PC-9 (cell line): ENCODE results near the gene AKAP8. TPM values are rescaled to one million over a fixed set of nuclear protein-coding genes. Genes with fewer than 3 reads are reported as not detected.
A peak's percentile ranks its signal among the peaks of the same experiment; 100 is the strongest.

ENCODE experiments used
- BruUV-seq: library from RNA; stranded (reverse); fragments of 400-500 nt; replicated peaks from 2 replicates; lab custom pipeline; 2021; lab: Mats Ljungman, UMichigan
- CTCF ChIA-PET: fragments of 300-600 bp; sonication (Branson Sonifier 250); formaldehyde crosslinking; loops from one replicate; lab custom pipeline; 2022; ENCODE audit warnings: antibody characterized with exemption; lab: Charles Lee
- POLR2A ChIA-PET: fragments of 300-600 bp; sonication (Branson Sonifier 250); formaldehyde crosslinking; loops from one replicate; lab custom pipeline; 2022; ENCODE audit warnings: antibody characterized with exemption; ENCODE audit not compliant: unreplicated experiment; lab: Charles Lee
- DNase-seq, 2 experiments: peaks; one replicate each; pipeline versions ENCODE4 v3.0.0 to v3.0.0-alpha.2; 2015 to 2022; ENCODE audit warnings: mixed read lengths in 1 of 2
- H2AFZ ChIP-seq: fragments of 200-600 bp; sonication (generic); 2 replicates; pipeline ENCODE4 v1.8.1; 2017; ENCODE audit warnings: antibody characterized with exemption
- H3F3A ChIP-seq: fragments of 200-600 bp; sonication (generic); 2 replicates; pipeline ENCODE4 v1.8.1; 2017; ENCODE audit warnings: antibody characterized with exemption, mild to moderate bottlenecking, low read depth; ENCODE audit not compliant: insufficient read depth
- H3K27ac ChIP-seq: fragments of 200-600 bp; sonication (generic); 2 replicates; pipeline ENCODE4 v1.6.1; 2016; ENCODE audit warnings: mixed run types
- H3K27me3 ChIP-seq: fragments of 200-600 bp; sonication (generic); 2 replicates; pipeline ENCODE4 v1.6.1; 2016; ENCODE audit warnings: low read depth, mixed run types; ENCODE audit not compliant: insufficient read depth
- H3K36me3 ChIP-seq: fragments of 200-600 bp; sonication (generic); 2 replicates; pipeline ENCODE4 v1.6.1; 2016; ENCODE audit warnings: low read depth, mixed run types
- H3K4me1 ChIP-seq: fragments of 200-600 bp; sonication (generic); replicated peaks from 2 replicates; pipeline ENCODE4 v1.6.1; 2016; ENCODE audit warnings: mixed run types; ENCODE audit not compliant: insufficient read depth
- H3K4me2 ChIP-seq: fragments of 200-600 bp; sonication (generic); 2 replicates; pipeline ENCODE4 v1.6.1; 2017; ENCODE audit warnings: mixed run types
- H3K4me3 ChIP-seq: fragments of 200-600 bp; sonication (generic); 2 replicates; pipeline ENCODE4 v1.6.1; 2016; ENCODE audit warnings: mixed run types
- H3K79me2 ChIP-seq: fragments of 200-600 bp; sonication (generic); 2 replicates; pipeline ENCODE4 v1.6.1; 2017; ENCODE audit warnings: low read depth, mixed run types
- H3K9me2 ChIP-seq: fragments of 200-600 bp; sonication (generic); 2 replicates; pipeline ENCODE4 v1.8.1; 2017; ENCODE audit warnings: mild to moderate bottlenecking; ENCODE audit not compliant: insufficient read depth
- H3K9me3 ChIP-seq: fragments of 200-600 bp; sonication (generic); 2 replicates; pipeline ENCODE4 v1.8.1; 2016; ENCODE audit warnings: low read depth; ENCODE audit not compliant: insufficient read depth
- H4K20me1 ChIP-seq: fragments of 200-600 bp; sonication (generic); 2 replicates; pipeline ENCODE4 v1.8.1; 2017; ENCODE audit not compliant: insufficient read depth
- EZH2 ChIP-seq: fragments of 200-600 bp; sonication (generic); IDR thresholded peaks from 2 replicates; pipeline ENCODE4 v1.8.0; 2017; ENCODE audit warnings: antibody characterized with exemption, low read depth
- intact Hi-C: fragments of 100-400 bp; cut with micrococcal nuclease; formaldehyde crosslinking; loops from one replicate; pipeline ENCODE4 v1.10.0; 2022; ENCODE audit not compliant: unreplicated experiment
- total RNA-seq: library from RNA; stranded (reverse); gene quantifications from 2 replicates; pipeline ENCODE4 v1.2.3, GENCODE V29; 2021
- TF ChIP-seq, protein P1 (sequence below): fragments of 200-600 bp; sonication (generic); conservative IDR thresholded peaks from 2 replicates; pipeline ENCODE4 v1.6.1; 2017; ENCODE audit warnings: mixed run types, antibody characterized with exemption, mild to moderate bottlenecking, moderate library complexity

AKAP8 gene
- total RNA-seq, 1 experiment from 2014 or later: 43.4 TPM

DNA sequence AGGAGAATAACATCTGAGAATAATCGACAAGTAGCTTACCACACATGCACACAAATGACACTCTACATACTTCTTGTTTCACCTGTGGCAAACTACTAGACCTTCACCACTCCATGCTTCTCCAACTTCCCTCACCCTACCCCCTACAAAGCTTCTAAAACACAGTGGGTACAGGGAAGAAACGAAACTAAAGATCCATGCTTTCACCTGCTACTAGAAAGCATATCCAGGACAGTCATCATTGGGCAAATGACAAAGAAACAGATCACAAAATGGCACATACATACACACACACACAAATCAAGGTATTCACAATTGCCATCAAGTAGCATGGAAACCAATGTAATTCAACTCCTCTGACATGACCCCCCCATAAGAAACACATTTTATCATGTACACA, 57.8 kb downstream of the AKAP8 start:
- DNase-seq: no peak
- Histone ChIP-seq H4K20me1 (peaks cover 100% of the 10 kb centered on the region), H3K9me3 (no peaks in the 10 kb centered on the region), H3K27me3 (no peaks in the 10 kb centered on the region), H3F3A (peaks cover 55% of the 10 kb centered on the region; the same call in 1 of the 2 replicates), H3K4me2 (peak overlapping the region; percentile 9; the same call in 1 of the 2 replicates), H3K27ac (0 out of 2 replicates have a peak overlapping the region, but pooled peaks have one; percentile 1), H3K36me3 (peaks cover 4% of the 10 kb centered on the region; the same call in 1 of the 2 replicates), H3K9me2 (no peaks in the 10 kb centered on the region), H2AFZ (no peak overlapping the region), H3K79me2 (peaks cover 100% of the 10 kb centered on the region), H3K4me3 (no peak overlapping the region), H3K4me1 (peaks cover 45% of the 10 kb centered on the region)
- ChIA-PET CTCF (no interaction called here), POLR2A (no interaction called here)
- TF ChIP-seq, protein P1, sequence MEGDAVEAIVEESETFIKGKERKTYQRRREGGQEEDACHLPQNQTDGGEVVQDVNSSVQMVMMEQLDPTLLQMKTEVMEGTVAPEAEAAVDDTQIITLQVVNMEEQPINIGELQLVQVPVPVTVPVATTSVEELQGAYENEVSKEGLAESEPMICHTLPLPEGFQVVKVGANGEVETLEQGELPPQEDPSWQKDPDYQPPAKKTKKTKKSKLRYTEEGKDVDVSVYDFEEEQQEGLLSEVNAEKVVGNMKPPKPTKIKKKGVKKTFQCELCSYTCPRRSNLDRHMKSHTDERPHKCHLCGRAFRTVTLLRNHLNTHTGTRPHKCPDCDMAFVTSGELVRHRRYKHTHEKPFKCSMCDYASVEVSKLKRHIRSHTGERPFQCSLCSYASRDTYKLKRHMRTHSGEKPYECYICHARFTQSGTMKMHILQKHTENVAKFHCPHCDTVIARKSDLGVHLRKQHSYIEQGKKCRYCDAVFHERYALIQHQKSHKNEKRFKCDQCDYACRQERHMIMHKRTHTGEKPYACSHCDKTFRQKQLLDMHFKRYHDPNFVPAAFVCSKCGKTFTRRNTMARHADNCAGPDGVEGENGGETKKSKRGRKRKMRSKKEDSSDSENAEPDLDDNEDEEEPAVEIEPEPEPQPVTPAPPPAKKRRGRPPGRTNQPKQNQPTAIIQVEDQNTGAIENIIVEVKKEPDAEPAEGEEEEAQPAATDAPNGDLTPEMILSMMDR: no peak
- TF ChIP-seq EZH2: no peak
- intact Hi-C loops: no loop called here
- no TSS peak for BruUV-seq

DNA sequence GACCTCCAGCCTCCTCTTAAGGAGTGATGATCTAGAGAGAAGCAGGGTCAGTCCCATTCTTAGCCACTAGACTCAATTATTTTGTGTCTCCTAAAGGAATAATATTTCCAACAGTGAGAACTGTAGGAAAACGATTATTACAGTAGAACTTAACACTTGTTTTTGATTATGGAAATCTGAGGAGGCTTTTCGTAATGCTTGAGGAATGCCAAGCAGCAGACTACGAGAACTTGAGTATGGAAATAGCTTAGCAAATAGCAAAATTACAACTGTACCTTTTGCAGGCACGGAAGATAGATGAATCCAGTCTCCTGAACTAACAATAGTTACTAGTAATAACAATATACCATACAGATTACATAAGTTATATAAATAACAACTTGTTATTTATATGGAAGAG, 59.5 kb downstream of the AKAP8 start:
- 0 out of 2 replicates have a peak, but pooled peaks cover 9% of the 10 kb centered on the region for H3K36me3 ChIP-seq
- H3K79me2 ChIP-seq: peaks cover 100% of the 10 kb centered on the region
- TF ChIP-seq EZH2: no peak
- TF ChIP-seq, protein P1: no peak
- H3K4me1 ChIP-seq: peaks cover 50% of the 10 kb centered on the region
- H3K27me3 ChIP-seq: no peaks in the 10 kb centered on the region
- H2AFZ ChIP-seq: no peak overlapping the region
- no peaks in the 10 kb centered on the region for H3K9me3 ChIP-seq
- H4K20me1 ChIP-seq: peaks cover 100% of the 10 kb centered on the region
- H3K4me3 ChIP-seq: no peak overlapping the region
- no peak overlapping the region for H3K4me2 ChIP-seq
- no peak overlapping the region for H3K27ac ChIP-seq
- no peak for DNase-seq
- ChIA-PET CTCF (no interaction called here), POLR2A (no interaction called here)
- H3K9me2 ChIP-seq: no peaks in the 10 kb centered on the region
- BruUV-seq: no TSS peak
- H3F3A ChIP-seq: peaks cover 56% of the 10 kb centered on the region; the same call in 1 of the 2 replicates
- intact Hi-C loops: no loop called here

DNA sequence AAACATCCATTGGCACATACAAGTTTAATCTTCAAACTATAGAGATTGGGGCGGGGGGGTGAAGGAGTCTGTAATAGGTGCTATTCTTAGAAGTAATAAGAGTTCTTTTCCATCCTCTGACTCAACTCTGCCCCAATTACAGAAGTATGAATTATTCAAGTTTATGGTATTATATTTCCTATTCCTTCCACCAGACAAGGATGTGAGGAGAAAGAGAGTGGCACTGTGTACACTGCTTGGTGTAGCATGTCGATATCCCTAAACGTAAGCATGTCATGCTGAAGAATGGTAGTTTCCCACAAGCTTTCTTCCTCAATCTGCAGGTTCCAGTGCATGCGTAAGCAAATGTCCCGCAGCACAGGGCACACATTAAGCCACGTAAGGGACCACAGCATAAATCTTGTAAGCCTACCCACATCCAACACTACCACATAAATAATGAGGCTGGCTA, 61.3 kb downstream of the AKAP8 start:
- Histone ChIP-seq H4K20me1 (peaks cover 100% of the 10 kb centered on the region), H3K27ac (peak overlapping the region; percentile 13; the same call in 1 of the 2 replicates), H3K9me3 (no peaks in the 10 kb centered on the region), H3K27me3 (no peaks in the 10 kb centered on the region), H3K4me2 (no peak overlapping the region), H3K9me2 (no peaks in the 10 kb centered on the region), H2AFZ (no peak overlapping the region), H3K4me1 (peaks cover 40% of the 10 kb centered on the region), H3K36me3 (0 out of 2 replicates have a peak, but pooled peaks cover 9% of the 10 kb centered on the region), H3F3A (peaks cover 45% of the 10 kb centered on the region), H3K4me3 (no peak overlapping the region), H3K79me2 (peaks cover 100% of the 10 kb centered on the region)
- ChIA-PET POLR2A (no interaction called here), CTCF (no interaction called here)
- TF ChIP-seq, protein P1: no peak
- no peak for TF ChIP-seq EZH2
- intact Hi-C loops: no loop called here
- no TSS peak for BruUV-seq
- no peak for DNase-seq
